Left ventricle myocardium inferior (tissue), 1 donor: Measurements from ENCODE around the gene BAG1. TPM values are rescaled to one million over a fixed set of nuclear protein-coding genes. Genes with fewer than 3 reads are reported as not detected.

Experiments
- DNase-seq: peaks from one replicate; pipeline ENCODE4 v3.0.0-alpha.2; 2020
- H3K27ac ChIP-seq: fragments of 200-600 bp; replicated peaks from 2 replicates; pipeline ENCODE4 v1.8.0; 2021
- H3K27me3 ChIP-seq: fragments of 200-600 bp; 2 replicates; pipeline ENCODE4 v1.8.0; 2021; ENCODE audit warnings: low read depth
- H3K36me3 ChIP-seq: fragments of 200-600 bp; 2 replicates; pipeline ENCODE4 v1.8.0; 2021
- H3K4me1 ChIP-seq: fragments of 200-600 bp; 2 replicates; pipeline ENCODE4 v1.8.0; 2021
- H3K4me3 ChIP-seq: fragments of 200-600 bp; 2 replicates; pipeline ENCODE4 v1.8.0; 2021; ENCODE audit warnings: mild to moderate bottlenecking, moderate library complexity
- H3K9me3 ChIP-seq: fragments of 200-600 bp; replicated peaks from 2 replicates; pipeline ENCODE4 v1.8.0; 2021
- CTCF ChIP-seq: fragments of 200-600 bp; IDR thresholded peaks from 2 replicates; pipeline ENCODE4 v1.8.0; 2021; ENCODE audit warnings: antibody characterized with exemption, mild to moderate bottlenecking, borderline replicate concordance
- intact Hi-C: fragments of 100-400 bp; cut with micrococcal nuclease; formaldehyde crosslinking; loops from one replicate; pipeline ENCODE4 v1.11.0; 2022
- total RNA-seq: library from RNA; stranded (reverse); fragmentation: NEBNext Ultra II Directional; extraction: Animal tissue kit (Norgen Biotek cat#: 25700); gene quantifications from one replicate; pipeline ENCODE4 v1.2.1, GENCODE V29; 2021
- donor health status: DM: no; HTN: yes; CAD: no; lungs with severe emphysema.

BAG1 gene
- total RNA-seq, 1 donor from 2014 or later: 138 TPM

GRCh38 chr9:33294670-33295432 lies 30.3 kb upstream of the BAG1 start:
- DNase-seq: no peak
- Histone ChIP-seq H3K4me1 (peaks cover 94% of the 10 kb centered on the region), H3K27me3 (no peaks in the 10 kb centered on the region), H3K4me3 (no peak overlapping the region), H3K27ac (no peak overlapping the region), H3K9me3 (no peaks in the 10 kb centered on the region), H3K36me3 (peaks cover 64% of the 10 kb centered on the region)
- TF ChIP-seq CTCF: no peak
- intact Hi-C loops: no loop called here

- Histone ChIP-seq H3K27me3 (no peaks in the 10 kb centered on the region), H3K4me1 (peaks cover 91% of the 10 kb centered on the region), H3K4me3 (no peak overlapping the region), H3K27ac (no peak overlapping the region), H3K36me3 (peaks cover 55% of the 10 kb centered on the region), H3K9me3 (no peaks in the 10 kb centered on the region)
- intact Hi-C loops: no loop called here
- DNase-seq: no peak
- TF ChIP-seq CTCF: no peak
These were observed 29.3 kb upstream of the BAG1 start for GRCh38 chr9:33293782-33294181.

- intact Hi-C loops: no loop called here
- Histone ChIP-seq H3K4me1 (peaks cover 79% of the 10 kb centered on the region), H3K9me3 (no peaks in the 10 kb centered on the region), H3K27me3 (no peaks in the 10 kb centered on the region), H3K4me3 (peak overlapping the region; percentile 75), H3K36me3 (peaks cover 37% of the 10 kb centered on the region), H3K27ac (no peak overlapping the region)
- TF ChIP-seq CTCF: no peak
- DNase-seq: no peak
These were observed 27.4 kb upstream of the BAG1 start for GRCh38 chr9:33291901-33292300.

GRCh38 chr9:33291031-33291397 lies 26.5 kb upstream of the BAG1 start:
- Histone ChIP-seq H3K27ac (peak overlapping the region; percentile 96), H3K9me3 (no peaks in the 10 kb centered on the region), H3K4me1 (peaks cover 73% of the 10 kb centered on the region), H3K36me3 (peaks cover 29% of the 10 kb centered on the region), H3K27me3 (no peaks in the 10 kb centered on the region), H3K4me3 (peak overlapping the region; percentile 75)
- intact Hi-C loops: no loop called here
- TF ChIP-seq CTCF: no peak
- DNase-seq: no peak

- TF ChIP-seq CTCF: no peak
- Histone ChIP-seq H3K27ac (peak within 1 kb of the TSS; percentile 96), H3K4me1 (peaks cover 67% of the 10 kb centered on the region), H3K4me3 (peak within 1 kb of the TSS; percentile 75), H3K27me3 (no peaks in the 10 kb centered on the region), H3K36me3 (peaks cover 29% of the 10 kb centered on the region), H3K9me3 (no peaks in the 10 kb centered on the region)
- intact Hi-C loops: no loop called here
- DNase-seq: peak; percentile 98
These were observed 25.9 kb upstream of the BAG1 start, which contains the start of gene NFX1 for GRCh38 chr9:33290247-33291030. TSS of gene NFX1 (plus strand) at chr9:33290516. CDS start at chr9:33290573, 57 bp downstream.
